Rectal smooth muscle tissue (tissue), 1 donor: ENCODE data around the gene SCIMP.
"Not testable (repeated sequence)": the region's sequence is repeated elsewhere in the genome, so short reads cannot be mapped to it uniquely, and the experiment has no call there.

ENCODE experiments used
- H3K27ac ChIP-seq: one replicate; pipeline ENCODE4 v1.7.0; 2013; ENCODE audit warnings: low read depth, low read length, inconsistent platforms
- H3K27me3 ChIP-seq: one replicate; pipeline ENCODE4 v1.7.0; 2013; ENCODE audit warnings: low read length; ENCODE audit not compliant: control insufficient read depth, insufficient read depth
- H3K36me3 ChIP-seq: one replicate; pipeline ENCODE4 v1.7.0; 2013; ENCODE audit warnings: low read length; ENCODE audit not compliant: control insufficient read depth, insufficient read depth
- H3K4me1 ChIP-seq: one replicate; pipeline ENCODE4 v1.7.0; 2013; ENCODE audit warnings: low read length; ENCODE audit not compliant: control insufficient read depth, insufficient read depth
- H3K4me3 ChIP-seq: one replicate; pipeline ENCODE4 v1.7.0; 2013; ENCODE audit warnings: low read length
- H3K9ac ChIP-seq: one replicate; pipeline ENCODE4 v1.7.0; 2013; ENCODE audit warnings: low read length

The SCIMP gene

DNA sequence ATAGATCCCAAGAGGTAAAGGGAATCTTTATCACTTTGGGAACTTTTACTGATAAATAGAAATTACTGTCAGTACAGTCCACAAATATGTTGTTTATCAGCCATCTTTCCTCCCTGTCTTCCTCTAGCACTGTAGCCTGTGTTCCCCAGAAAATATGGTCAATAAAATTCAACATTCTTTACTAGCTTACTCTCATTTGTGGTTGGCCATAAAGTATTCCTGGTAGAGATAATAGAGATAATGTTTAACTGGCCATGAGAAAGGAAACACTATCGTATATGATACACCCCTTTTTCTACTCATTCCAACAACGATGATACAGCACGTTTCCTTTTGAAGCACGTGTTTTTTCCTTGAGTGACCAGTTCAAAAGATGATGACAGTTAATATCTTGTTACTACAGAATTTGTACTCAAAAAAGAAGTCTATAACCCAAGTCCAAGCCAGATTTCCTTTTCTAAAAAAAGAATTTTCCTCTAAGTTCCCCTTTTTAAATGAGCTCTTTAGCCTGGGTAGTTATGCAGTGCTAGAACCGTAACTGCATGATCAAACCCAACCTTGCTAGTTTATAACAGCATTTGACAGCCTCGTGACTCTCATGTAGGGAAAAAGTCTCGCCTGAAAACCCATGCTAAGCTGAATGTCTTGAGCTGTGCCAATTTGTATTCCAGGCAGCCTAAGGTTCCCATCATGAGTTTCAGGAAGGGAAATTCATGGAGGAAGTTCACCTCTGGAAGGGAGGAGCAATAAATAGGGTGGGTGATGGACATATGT, 68.7 kb downstream of the SCIMP start:
- not testable (repeated sequence) for H3K9ac ChIP-seq, H3K4me1 ChIP-seq, H3K27me3 ChIP-seq, H3K27ac ChIP-seq, H3K36me3 ChIP-seq, H3K4me3 ChIP-seq

GRCh38 chr17:5164436-5164835, 70.2 kb downstream of the SCIMP start:
- Histone ChIP-seq H3K27me3 (no peaks in the 10 kb centered on the region), H3K36me3 (no peaks in the 10 kb centered on the region), H3K27ac (no peak overlapping the region), H3K9ac (no peak overlapping the region), H3K4me1 (no peaks in the 10 kb centered on the region), H3K4me3 (no peak overlapping the region)

GRCh38 chr17:5161793-5162192, 72.9 kb downstream of the SCIMP start:
- H3K4me1 ChIP-seq, H3K36me3 ChIP-seq, H3K27ac ChIP-seq: not testable (repeated sequence)

DNA sequence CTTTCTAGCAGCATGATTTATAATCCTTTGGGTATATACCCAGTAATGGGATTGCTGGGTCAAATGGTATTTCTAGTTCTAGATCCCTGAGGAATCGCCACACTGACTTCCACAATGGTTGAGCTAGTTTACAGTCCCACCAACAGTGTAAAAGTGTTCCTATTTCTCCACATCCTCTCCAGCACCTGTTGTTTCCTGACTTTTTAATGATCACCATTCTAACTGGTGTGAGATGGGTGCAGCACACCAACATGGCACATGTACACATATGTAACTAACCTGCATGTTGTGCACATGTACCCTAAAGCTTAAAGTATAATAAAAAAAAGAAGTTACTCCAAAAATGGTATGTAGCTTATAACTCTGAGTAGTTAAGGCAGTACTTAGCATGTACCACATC, 74.0 kb downstream of the SCIMP start:
- H3K27me3 ChIP-seq, H3K9ac ChIP-seq, H3K4me1 ChIP-seq, H3K4me3 ChIP-seq, H3K36me3 ChIP-seq, H3K27ac ChIP-seq: not testable (repeated sequence)

More at GRCh38 chr17:5161793-5162192, 72.9 kb downstream of the SCIMP start:
- H3K4me3 ChIP-seq, H3K27me3 ChIP-seq, H3K9ac ChIP-seq: not testable (repeated sequence)
